ENCODE results near the gene AIFM1.

DNA sequence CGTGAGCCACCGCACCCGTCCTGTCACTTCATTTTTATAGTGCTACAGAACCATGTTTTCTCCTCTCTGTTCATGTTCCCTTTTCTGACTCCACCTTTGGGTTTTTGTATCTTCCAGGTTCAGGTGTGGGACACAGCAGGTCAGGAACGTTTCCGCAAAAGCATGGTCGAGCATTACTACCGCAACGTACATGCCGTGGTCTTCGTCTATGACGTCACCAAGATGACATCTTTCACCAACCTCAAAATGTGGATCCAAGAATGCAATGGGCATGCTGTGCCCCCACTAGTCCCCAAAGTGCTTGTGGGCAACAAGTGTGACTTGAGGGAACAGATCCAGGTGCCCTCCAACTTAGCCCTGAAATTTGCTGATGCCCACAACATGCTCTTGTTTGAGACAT is 18.5 kb upstream of the AIFM1 start:
- TF ChIP-seq POLR2A (IDR thresholded peaks at IDR 0.05; ENCODE audit: low read length): no peak
- TF ChIP-seq GATA1 (IDR thresholded peaks at IDR 0.05; ENCODE audit: low read depth, low read length): no peak

Data from erythroblast (primary cell).